ENCODE measurements around the gene XRCC1. TPM values are rescaled to one million over a fixed set of nuclear protein-coding genes. Genes with fewer than 3 reads are reported as not detected.

XRCC1 gene
- total and polyA plus RNA-seq, 2 of the 8 experiments (the other 6 are each of a cell fraction or from before 2014, with no cell fraction given) = 42.5 to 44.4 TPM

- peak in 2 of 3 experiments; percentile 3 to 7; a peak in 1 of 4 replicates for TF ChIP-seq CTCF (IDR thresholded peaks at IDR 0.05; ENCODE audit: control extremely low read depth in 1 of 3, insufficient read depth in 1 of 3, low read depth in 1 of 3, low read length in 3 of 3)
- no peak for TF ChIP-seq CBX8 (IDR thresholded peaks at IDR 0.05; ENCODE audit: borderline replicate concordance, low read depth, low read length)
- TF ChIP-seq TCF12 (IDR thresholded peaks at IDR 0.05; ENCODE audit: low read depth, low read length) = no peak
- no peak for TF ChIP-seq RFX5 (IDR thresholded peaks at IDR 0.05; ENCODE audit: borderline replicate concordance, low read depth, low read length)
- TF ChIP-seq CEBPB (IDR thresholded peaks at IDR 0.05; ENCODE audit: low read depth, low read length) = no peak
- TF ChIP-seq SP2 (IDR thresholded peaks at IDR 0.05; ENCODE audit: low read length) = no peak
- TF ChIP-seq NANOG (IDR thresholded peaks at IDR 0.05; ENCODE audit: insufficient read depth, low read depth, low read length, poor library complexity, severe bottlenecking) = peak; percentile 44
- TF ChIP-seq RBBP5 (IDR thresholded peaks at IDR 0.05; ENCODE audit: borderline replicate concordance, low read depth, low read length) = peak; percentile 68; the same call in 1 of the 2 replicates
- no peak for TF ChIP-seq SUZ12 (IDR thresholded peaks at IDR 0.05; ENCODE audit: low read length)
- no peak for TF ChIP-seq USF2 (IDR thresholded peaks at IDR 0.05; ENCODE audit: low read length)
- TF ChIP-seq EP300 (IDR thresholded peaks at IDR 0.05; ENCODE audit: borderline replicate concordance in 1 of 2, low read depth in 2 of 2, low read length in 2 of 2) = no peak
- TF ChIP-seq SP1 (IDR thresholded peaks at IDR 0.05; ENCODE audit: low read depth, low read length) = no peak; the same call in 1 of the 2 replicates
- TF ChIP-seq TEAD4 (IDR thresholded peaks at IDR 0.05; ENCODE audit: low read depth, low read length) = no peak
- peak; percentile 93 for TF ChIP-seq KDM4A (IDR thresholded peaks at IDR 0.05; ENCODE audit: low read depth, low read length, severe bottlenecking)
- TF ChIP-seq RNF2 (IDR thresholded peaks at IDR 0.05; ENCODE audit: borderline replicate concordance, low read depth, low read length, missing control alignments, poor library complexity, severe bottlenecking) = no peak
- peak; percentile 70 for TF ChIP-seq PHF8 (conservative IDR thresholded peaks at IDR 0.05; ENCODE audit: low read depth, low read length)
- TF ChIP-seq BCL11A (IDR thresholded peaks at IDR 0.05; ENCODE audit: low read depth in 2 of 2, low read length in 2 of 2) = no peak
- TF ChIP-seq RAD21 (IDR thresholded peaks at IDR 0.05 in 1 of 2, conservative IDR thresholded peaks at IDR 0.05 in 1 of 2; ENCODE audit: low read depth in 2 of 2, low read length in 2 of 2) = peak; percentile 4 to 32; a peak in 2 of 4 replicates
- peak; percentile 99 for TF ChIP-seq SP4 (IDR thresholded peaks at IDR 0.05; ENCODE audit: low read length)
Observed at GRCh38 chr19:43595999-43596841, 20.9 kb upstream of the XRCC1 start, which contains the start of the genes IRGQ and ZNF576 (continued).
